Fibroblast of the aortic adventitia (primary cell): ENCODE measurements around the gene MPO. TPM values are rescaled to one million over a fixed set of nuclear protein-coding genes. Genes with fewer than 3 reads are reported as not detected.

ENCODE experiments used
- DNase-seq: peaks from one replicate; pipeline ENCODE4 v3.0.0-alpha.2; 2010; ENCODE audit warnings: low read depth
- H3K4me3 ChIP-seq: 2 replicates; pipeline ENCODE4 v1.5.1; 2011; ENCODE audit warnings: low read depth, mild to moderate bottlenecking, control low read depth, low read length, moderate library complexity
- total RNA-seq: library from RNA; depleted of rRNA; stranded (reverse); fragments of >200 nt; gene quantifications from 2 replicates; pipeline ENCODE4 v1.2.3, GENCODE V29; 2012; ENCODE audit warnings: low replicate concordance
- TF ChIP-seq, protein P1 (sequence below): IDR thresholded peaks from 2 replicates; pipeline ENCODE4 v1.5.1; 2011; ENCODE audit warnings: mild to moderate bottlenecking, low read length, control low read depth, inconsistent platforms; ENCODE audit not compliant: insufficient read depth

Gene MPO
- total RNA-seq, 1 donor, result 0.09 TPM

- H3K4me3 ChIP-seq, result no peak overlapping the region
- TF ChIP-seq, protein P1, sequence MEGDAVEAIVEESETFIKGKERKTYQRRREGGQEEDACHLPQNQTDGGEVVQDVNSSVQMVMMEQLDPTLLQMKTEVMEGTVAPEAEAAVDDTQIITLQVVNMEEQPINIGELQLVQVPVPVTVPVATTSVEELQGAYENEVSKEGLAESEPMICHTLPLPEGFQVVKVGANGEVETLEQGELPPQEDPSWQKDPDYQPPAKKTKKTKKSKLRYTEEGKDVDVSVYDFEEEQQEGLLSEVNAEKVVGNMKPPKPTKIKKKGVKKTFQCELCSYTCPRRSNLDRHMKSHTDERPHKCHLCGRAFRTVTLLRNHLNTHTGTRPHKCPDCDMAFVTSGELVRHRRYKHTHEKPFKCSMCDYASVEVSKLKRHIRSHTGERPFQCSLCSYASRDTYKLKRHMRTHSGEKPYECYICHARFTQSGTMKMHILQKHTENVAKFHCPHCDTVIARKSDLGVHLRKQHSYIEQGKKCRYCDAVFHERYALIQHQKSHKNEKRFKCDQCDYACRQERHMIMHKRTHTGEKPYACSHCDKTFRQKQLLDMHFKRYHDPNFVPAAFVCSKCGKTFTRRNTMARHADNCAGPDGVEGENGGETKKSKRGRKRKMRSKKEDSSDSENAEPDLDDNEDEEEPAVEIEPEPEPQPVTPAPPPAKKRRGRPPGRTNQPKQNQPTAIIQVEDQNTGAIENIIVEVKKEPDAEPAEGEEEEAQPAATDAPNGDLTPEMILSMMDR, result no peak
- no peak for DNase-seq
Measured at GRCh38 chr17:58309918-58310259, 29.2 kb upstream of the MPO start.

DNA sequence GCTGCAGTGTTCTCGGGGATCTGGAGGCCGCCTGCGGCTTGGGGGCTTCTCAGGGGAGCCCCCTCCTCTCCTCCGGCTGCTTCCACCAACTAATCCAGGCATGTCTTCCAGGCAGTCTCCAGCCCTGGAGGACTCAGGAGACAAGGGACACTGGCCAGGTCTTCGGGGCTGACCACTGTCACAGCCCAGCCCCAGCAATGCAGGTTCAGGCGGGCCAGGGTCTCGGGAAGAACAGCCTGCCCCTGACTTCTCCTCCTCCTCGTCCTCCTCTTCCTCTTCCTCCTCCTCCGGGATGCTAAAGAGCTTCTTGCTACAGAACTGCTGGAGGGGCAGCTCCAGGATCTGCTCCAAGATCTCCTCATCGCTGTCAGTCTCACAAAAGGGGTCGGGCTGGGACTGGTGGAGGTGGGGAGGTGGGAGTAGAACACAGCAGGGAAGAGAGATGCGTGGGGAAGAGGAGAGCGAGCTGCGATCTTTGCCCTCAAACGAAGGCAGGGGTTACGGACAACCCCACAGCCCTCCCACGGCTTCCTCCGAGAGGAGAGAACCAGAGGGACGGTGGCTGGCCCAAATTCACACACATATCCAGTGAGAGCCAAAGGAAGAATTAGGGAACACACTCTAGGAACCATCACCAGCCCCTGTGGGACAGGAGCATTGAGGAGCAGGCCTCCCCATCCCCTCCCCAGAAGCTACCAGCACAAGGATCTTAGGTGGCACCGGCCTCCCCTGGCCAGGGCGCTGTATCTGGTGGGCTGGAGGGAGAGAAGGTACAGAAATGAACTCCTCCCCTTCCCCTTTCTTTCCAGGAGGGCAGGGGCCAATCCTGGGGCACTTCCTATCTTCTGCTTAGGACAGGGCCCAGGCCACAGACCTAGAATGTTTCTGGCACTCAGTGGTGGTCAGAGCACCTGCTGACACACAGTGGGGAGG is 28.5 kb upstream of the MPO start:
- TF ChIP-seq, protein P1, result no peak
- H3K4me3 ChIP-seq, result no peak overlapping the region
- no peak for DNase-seq

DNA sequence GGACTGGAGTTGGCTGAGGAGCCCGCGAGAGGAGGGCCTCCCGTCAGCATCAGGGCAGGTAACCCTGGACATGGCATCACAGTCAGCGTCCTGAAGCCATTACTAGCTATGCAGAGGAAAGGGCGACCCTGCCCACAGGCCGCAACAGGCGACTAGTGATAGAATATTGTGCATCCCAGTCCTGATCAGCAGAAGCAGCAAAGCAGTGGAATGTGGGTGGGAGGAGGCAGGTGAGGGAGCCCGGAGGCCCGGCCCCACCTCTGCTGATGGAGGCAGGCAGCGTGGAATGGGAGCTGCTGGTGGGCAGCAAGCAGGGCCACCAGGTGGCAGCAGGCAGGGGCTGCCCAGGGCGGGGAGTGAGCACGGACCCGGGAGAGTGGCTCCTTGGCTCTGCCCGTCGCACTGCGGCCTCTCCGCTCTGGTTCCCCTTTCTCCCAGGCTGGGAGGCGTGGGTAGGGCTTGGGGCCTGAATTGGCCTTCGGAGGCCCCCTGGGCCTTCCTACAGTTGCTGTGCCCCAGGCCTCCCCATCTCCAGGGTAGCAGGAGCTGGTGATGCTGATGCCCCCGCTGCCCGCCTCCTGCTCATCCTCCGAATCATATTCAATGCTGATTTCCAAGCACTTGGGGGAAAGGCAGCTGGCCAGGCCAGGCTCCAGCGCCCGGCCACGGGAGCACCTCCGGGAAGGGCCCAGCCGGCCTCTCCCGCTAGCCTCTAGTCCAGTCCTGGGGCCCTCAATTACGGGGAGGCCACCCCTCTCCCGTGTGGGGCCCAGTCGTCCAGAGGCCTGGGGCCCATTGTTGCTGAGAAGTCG is 27.6 kb upstream of the MPO start:
- DNase-seq, result no peak
- H3K4me3 ChIP-seq, result no peak overlapping the region
- TF ChIP-seq, protein P1, result peak; percentile 22

- H3K4me3 ChIP-seq, result no peak overlapping the region
- DNase-seq, result no peak
- TF ChIP-seq, protein P1, result no peak
Measured at GRCh38 chr17:58307468-58308172, 26.9 kb upstream of the MPO start.

DNA sequence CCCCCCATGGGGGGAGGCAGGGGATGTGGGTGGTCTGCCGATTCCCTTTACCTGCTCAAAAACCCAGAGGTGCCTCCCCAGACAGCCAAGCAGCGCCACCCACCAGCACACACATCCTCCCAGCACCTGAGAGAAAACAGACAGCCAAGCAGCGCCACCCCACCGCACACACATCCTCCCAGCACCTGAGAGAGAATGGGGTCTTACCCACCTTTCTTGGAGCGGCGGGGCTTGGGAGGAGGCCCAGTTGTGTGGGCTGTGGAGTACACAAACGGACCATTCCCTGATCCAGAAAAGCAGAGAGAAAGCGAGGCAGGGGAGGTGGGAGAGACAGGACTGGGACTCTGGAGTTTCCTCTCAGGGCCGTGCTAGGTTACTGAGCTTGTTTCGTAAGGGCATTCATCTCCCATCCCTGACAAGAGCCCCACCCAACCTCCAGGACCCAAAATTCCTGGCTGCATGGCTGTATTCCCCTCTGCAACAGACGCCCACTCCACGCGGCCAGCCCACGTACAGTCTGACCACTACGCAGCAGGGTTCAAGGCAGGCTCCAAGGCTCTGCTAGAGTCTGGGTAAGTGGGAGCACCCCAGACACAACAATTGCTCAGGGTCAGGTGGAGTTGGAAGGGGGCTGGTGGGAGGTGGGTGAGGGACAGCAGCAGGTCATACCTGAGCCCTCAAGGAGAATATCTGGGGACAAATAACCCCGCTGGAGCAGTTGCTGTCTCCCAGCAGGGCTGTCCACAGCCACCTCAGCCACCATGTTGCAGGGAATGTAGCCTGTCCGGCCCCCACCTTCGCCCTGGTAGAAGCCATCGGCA is 25.6 kb upstream of the MPO start:
- TF ChIP-seq, protein P1, result no peak
- no peak overlapping the region for H3K4me3 ChIP-seq
- no peak for DNase-seq

DNA sequence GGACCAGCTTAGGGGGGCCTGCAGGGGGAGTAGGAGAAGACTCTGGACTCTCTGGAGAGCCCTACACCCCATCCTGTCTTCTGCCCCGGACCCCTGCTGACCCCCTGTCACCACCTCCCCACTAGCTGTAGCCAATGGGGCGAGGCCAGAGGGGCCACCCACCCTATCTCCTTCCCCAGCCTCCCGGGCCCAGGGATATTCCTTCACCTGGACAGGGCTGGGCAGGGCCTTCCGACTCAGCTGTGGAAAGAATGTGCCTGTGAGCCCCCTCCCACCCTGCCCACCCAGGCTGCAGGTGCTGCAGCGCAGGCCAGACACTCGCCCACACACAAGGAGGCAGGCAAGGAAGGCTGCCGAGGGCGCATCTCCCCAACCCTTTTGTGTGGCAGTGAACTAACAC is 24.9 kb upstream of the MPO start:
- no peak for DNase-seq
- TF ChIP-seq, protein P1, result no peak
- no peak overlapping the region for H3K4me3 ChIP-seq
